A673 (cell line): Measurements from ENCODE around the gene FNDC3B. TPM values are rescaled to one million over a fixed set of nuclear protein-coding genes. Genes with fewer than 3 reads are reported as not detected.

ENCODE experiments used
- BruUV-seq: library from RNA; stranded (reverse); fragments of 400-500 nt; replicated peaks from 2 replicates; lab custom pipeline; 2021; lab: Mats Ljungman, UMichigan
- CTCF ChIA-PET: fragments of 300-600 bp; sonication (Branson Sonifier 250); formaldehyde crosslinking; loops from one replicate; lab custom pipeline; 2022; ENCODE audit warnings: antibody characterized with exemption; lab: Charles Lee
- POLR2A ChIA-PET: fragments of 300-600 bp; sonication (Branson Sonifier 250); formaldehyde crosslinking; loops from one replicate; lab custom pipeline; 2022; ENCODE audit warnings: antibody characterized with exemption; ENCODE audit not compliant: low non-redundant PET; lab: Charles Lee
- DNase-seq: peaks from one replicate; pipeline ENCODE4 v3.0.0-alpha.2; 2015; ENCODE audit warnings: low spot score
- H3K27ac ChIP-seq: fragments of 200-600 bp; sonication (generic); 2 replicates; pipeline ENCODE4 v1.5.1; 2016; ENCODE audit warnings: mixed run types, low read depth, mild to moderate bottlenecking, mixed read lengths, antibody characterized with exemption, low read length; ENCODE audit not compliant: poor library complexity, severe bottlenecking
- H3K27me3 ChIP-seq: fragments of 200-600 bp; sonication (generic); replicated peaks from 2 replicates; pipeline ENCODE4 v1.6.1; 2017; ENCODE audit warnings: mixed run types, low read depth, mild to moderate bottlenecking, mixed read lengths, antibody characterized with exemption, low read length; ENCODE audit not compliant: insufficient read depth, poor library complexity
- H3K36me3 ChIP-seq: fragments of 200-600 bp; sonication (generic); 2 replicates; pipeline ENCODE4 v1.6.1; 2016; ENCODE audit warnings: mixed run types, mild to moderate bottlenecking, mixed read lengths, antibody characterized with exemption, low read length; ENCODE audit not compliant: insufficient read depth, poor library complexity, severe bottlenecking
- H3K4me1 ChIP-seq: fragments of 200-600 bp; sonication (generic); 2 replicates; pipeline ENCODE4 v1.6.1; 2017; ENCODE audit warnings: mixed run types, mild to moderate bottlenecking, mixed read lengths, antibody characterized with exemption, low read length; ENCODE audit not compliant: insufficient read depth, poor library complexity, severe bottlenecking
- H3K4me3 ChIP-seq: fragments of 200-600 bp; sonication (generic); 2 replicates; pipeline ENCODE4 v1.5.1; 2016; ENCODE audit warnings: low read depth, mixed run types, mild to moderate bottlenecking, mixed read lengths, low read length; ENCODE audit not compliant: poor library complexity, severe bottlenecking
- H3K9me3 ChIP-seq: fragments of 200-600 bp; sonication (generic); 2 replicates; pipeline ENCODE4 v1.6.1; 2016; ENCODE audit warnings: mixed run types, low read depth, mild to moderate bottlenecking, mixed read lengths, antibody characterized with exemption, low read length; ENCODE audit not compliant: poor library complexity, severe bottlenecking
- EZH2 ChIP-seq: fragments of 200-600 bp; sonication (generic); IDR thresholded peaks from 2 replicates; pipeline ENCODE4 v1.6.1; 2017; ENCODE audit warnings: borderline replicate concordance, low read depth, mild to moderate bottlenecking, mixed read lengths, antibody characterized with exemption, low read length; ENCODE audit not compliant: poor library complexity, severe bottlenecking
- intact Hi-C: fragments of 100-400 bp; cut with micrococcal nuclease; formaldehyde crosslinking; loops from one replicate; pipeline ENCODE4 v1.10.0; 2022; ENCODE audit not compliant: unreplicated experiment
- total RNA-seq: library from RNA; stranded (reverse); gene quantifications from 2 replicates; pipeline ENCODE4 v1.2.3, GENCODE V29; 2021
- TF ChIP-seq, protein P1 (sequence below): fragments of 300-800, 200-600 bp; sonication (generic); conservative IDR thresholded peaks from 2 replicates; pipeline ENCODE4 v1.5.1; 2017; ENCODE audit warnings: low read depth, mild to moderate bottlenecking, antibody characterized with exemption, low read length, moderate library complexity, mixed read lengths

Gene FNDC3B
- total RNA-seq, 1 experiment from 2014 or later, result 50.8 TPM

DNA sequence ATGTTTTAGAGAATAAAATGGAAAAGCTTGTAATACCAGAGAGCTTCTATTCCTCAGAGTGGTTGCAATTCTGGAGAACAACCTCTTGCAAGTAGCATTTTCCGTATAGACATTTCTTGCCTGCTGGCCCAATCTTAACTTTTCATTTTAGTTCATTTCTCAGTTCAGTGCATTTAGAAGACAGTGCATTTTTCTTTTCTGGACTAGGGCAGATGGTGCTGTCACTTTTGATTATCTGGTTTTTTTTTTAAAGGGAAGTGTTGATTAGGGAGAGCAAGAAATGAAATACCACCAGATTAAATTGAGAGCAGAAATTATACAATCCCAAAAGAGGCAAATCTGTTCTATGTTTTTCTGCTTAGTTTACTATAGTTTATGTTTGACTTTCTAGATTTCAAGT, 236.2 kb downstream of the FNDC3B start:
- POLR2A ChIA-PET, result no interaction called here
- no peak overlapping the region for H3K27ac ChIP-seq
- no peaks in the 10 kb centered on the region for H3K9me3 ChIP-seq
- no peaks in the 10 kb centered on the region for H3K36me3 ChIP-seq
- no TSS peak for BruUV-seq
- intact Hi-C loops, result no loop called here
- CTCF ChIA-PET, result no interaction called here
- TF ChIP-seq, protein P1, sequence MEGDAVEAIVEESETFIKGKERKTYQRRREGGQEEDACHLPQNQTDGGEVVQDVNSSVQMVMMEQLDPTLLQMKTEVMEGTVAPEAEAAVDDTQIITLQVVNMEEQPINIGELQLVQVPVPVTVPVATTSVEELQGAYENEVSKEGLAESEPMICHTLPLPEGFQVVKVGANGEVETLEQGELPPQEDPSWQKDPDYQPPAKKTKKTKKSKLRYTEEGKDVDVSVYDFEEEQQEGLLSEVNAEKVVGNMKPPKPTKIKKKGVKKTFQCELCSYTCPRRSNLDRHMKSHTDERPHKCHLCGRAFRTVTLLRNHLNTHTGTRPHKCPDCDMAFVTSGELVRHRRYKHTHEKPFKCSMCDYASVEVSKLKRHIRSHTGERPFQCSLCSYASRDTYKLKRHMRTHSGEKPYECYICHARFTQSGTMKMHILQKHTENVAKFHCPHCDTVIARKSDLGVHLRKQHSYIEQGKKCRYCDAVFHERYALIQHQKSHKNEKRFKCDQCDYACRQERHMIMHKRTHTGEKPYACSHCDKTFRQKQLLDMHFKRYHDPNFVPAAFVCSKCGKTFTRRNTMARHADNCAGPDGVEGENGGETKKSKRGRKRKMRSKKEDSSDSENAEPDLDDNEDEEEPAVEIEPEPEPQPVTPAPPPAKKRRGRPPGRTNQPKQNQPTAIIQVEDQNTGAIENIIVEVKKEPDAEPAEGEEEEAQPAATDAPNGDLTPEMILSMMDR, result no peak
- no peak for TF ChIP-seq EZH2
- no peak for DNase-seq
- H3K27me3 ChIP-seq, result no peaks in the 10 kb centered on the region
- H3K4me3 ChIP-seq, result no peak overlapping the region
- peaks cover 26% of the 10 kb centered on the region for H3K4me1 ChIP-seq

DNA sequence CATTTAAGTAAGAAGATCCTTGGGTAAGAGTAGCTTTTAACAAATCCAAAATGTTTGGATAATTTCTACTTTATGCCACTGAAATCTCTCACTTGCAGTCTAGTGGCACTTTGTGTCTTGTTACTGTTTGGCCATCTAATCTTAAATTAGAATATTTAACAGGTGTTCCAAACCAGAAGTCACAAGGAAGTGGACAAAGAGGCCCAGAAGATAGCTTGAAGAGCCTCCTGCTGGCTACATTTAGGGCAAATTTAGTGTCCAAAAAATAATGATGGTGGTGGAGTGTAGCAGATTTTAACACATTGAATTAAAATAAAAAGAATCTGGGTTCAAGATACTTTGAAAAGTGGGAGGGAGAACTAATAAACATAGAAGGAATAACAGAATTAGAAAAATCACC, 236.7 kb downstream of the FNDC3B start:
- Histone ChIP-seq H3K27ac (no peak overlapping the region), H3K4me3 (no peak overlapping the region), H3K9me3 (no peaks in the 10 kb centered on the region), H3K27me3 (no peaks in the 10 kb centered on the region), H3K36me3 (no peaks in the 10 kb centered on the region), H3K4me1 (peaks cover 26% of the 10 kb centered on the region)
- no TSS peak for BruUV-seq
- ChIA-PET CTCF (no interaction called here), POLR2A (no interaction called here)
- no peak for TF ChIP-seq EZH2
- TF ChIP-seq, protein P1, result no peak
- no peak for DNase-seq
- intact Hi-C loops, result no loop called here

DNA sequence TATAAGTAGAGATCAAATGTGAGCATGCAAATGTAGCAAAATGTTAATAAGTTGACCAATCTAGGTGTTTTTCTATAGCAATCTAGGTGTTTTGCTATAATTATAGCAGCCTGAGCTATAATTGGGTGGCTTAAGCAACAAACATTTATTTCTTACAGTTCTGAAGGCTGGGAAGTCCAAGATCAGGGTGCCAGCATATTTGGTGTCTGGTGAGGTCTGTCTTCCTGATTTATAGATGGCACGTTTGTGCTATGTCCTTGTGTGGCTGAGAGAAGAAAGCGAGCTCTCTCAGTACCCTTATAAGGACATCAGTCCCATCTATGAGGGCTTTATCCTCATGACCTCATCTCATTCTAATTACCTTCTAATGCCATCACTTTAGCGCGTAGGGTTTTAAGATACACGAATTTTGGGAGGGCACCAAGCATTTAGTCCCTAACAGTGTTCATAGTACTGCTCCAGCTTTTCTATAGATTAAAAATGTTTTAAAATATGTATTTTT, 237.8 kb downstream of the FNDC3B start:
- Histone ChIP-seq H3K27me3 (no peaks in the 10 kb centered on the region), H3K27ac (no peak overlapping the region), H3K4me3 (no peak overlapping the region), H3K4me1 (peaks cover 22% of the 10 kb centered on the region), H3K36me3 (no peaks in the 10 kb centered on the region), H3K9me3 (no peaks in the 10 kb centered on the region)
- no peak for DNase-seq
- intact Hi-C loops, result no loop called here
- no TSS peak for BruUV-seq
- POLR2A ChIA-PET, result no interaction called here
- TF ChIP-seq EZH2, result no peak
- TF ChIP-seq, protein P1, result no peak
- CTCF ChIA-PET, result no interaction called here
